HS-27A (cell line): ENCODE measurements around the gene STK38L.
A peak's percentile ranks its signal among the peaks of the same experiment; 100 is the strongest.

Experiments
- DNase-seq: peaks from one replicate; pipeline ENCODE4 v3.0.0-alpha.2; 2012; ENCODE audit warnings: low read depth, missing footprints

STK38L gene

DNA sequence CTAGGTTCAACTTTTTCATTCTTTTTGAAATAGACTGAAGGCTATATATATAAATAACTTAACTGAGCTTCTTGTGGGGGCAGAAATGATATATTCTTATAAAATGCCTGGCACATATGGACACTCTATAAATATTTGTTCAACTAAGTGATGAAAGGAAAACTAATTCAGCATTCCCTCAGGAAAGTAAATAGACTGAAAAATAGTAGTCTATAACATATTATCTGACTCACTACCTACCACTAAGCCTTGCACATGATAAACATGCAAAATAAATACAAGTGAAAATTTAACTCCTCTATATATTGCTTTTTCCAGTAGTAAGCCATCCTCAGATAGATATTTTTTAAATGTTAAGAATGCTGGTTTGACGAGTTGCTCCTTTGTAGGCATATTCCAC lies 72.9 kb downstream of the STK38L start:
- DNase-seq: no peak

DNA sequence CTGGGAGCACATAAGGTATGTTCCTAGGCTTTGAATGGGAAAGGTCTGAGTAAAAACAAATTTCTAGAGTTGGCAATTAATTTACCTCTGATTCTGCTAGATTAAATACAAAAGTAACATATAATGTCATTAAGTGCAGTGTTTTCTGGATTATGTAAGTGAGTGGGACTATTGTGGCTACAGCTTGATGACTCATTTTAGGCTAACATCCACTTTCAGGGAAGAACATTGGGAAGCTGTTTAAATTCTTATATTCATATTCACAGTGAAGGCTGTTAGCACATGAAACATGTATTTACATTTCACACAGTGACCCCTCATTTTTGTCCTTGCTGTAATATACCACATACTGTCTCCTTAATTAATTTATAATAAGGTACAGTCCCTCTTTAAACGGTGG lies 75.3 kb downstream of the STK38L start:
- no peak for DNase-seq

DNA sequence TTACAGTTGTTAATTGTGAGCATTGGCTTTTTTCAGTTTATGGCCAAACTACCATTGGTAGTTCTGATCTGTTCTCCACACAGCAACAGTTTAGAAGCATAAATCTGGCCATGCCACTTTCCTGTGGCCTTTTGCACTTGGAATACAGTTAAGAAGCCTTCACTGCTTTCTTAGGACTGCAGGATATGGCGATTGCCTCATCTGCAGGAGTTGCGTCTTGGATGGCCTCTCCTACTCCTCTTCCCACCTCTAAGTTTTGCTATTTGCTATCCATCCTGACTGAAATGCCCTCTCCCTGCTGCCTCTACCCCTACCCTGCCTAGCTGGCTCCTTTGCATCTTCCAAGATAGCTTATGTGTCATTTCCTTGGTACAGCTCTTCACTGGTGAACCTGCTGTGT lies 75.8 kb downstream of the STK38L start:
- DNase-seq: no peak

DNA sequence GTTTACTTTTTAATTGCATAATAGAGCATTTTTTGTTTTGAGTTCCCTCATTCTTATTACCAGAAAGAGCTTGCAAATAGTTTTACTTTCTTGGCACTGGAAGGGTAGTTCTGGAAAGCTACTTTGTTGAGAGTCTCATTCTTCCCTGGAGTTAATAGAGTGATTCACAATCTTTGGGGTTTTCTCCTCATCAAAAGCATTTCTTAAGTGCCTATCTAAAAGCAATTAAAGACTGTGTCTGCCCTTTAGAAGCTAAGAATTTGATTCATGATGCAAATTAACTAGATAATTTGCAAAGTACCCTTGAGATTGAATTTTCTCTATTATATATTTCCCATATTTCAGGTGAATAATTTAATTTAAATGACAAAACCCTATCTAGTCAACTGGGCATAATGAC lies 80.4 kb downstream of the STK38L start:
- DNase-seq: no peak

DNA sequence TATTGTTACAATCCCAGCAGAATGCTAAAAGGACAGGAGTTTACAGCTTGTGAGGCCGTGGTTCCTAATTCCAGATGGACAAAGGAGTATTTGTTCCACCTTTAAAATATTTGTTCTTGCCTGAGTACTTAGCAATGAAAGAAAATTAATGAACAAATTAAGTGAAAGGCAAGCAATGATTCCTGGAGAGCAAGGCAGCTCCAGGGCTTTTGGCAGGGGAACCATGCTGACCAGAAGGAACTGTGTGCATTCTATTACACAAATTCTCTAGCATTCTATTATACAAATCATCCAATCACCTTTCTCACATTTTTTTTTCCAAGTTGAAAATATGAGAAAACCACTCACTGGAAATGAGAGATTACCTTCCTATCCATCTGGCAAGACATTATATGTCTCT lies 86.8 kb downstream of the STK38L start:
- DNase-seq: no peak

DNA sequence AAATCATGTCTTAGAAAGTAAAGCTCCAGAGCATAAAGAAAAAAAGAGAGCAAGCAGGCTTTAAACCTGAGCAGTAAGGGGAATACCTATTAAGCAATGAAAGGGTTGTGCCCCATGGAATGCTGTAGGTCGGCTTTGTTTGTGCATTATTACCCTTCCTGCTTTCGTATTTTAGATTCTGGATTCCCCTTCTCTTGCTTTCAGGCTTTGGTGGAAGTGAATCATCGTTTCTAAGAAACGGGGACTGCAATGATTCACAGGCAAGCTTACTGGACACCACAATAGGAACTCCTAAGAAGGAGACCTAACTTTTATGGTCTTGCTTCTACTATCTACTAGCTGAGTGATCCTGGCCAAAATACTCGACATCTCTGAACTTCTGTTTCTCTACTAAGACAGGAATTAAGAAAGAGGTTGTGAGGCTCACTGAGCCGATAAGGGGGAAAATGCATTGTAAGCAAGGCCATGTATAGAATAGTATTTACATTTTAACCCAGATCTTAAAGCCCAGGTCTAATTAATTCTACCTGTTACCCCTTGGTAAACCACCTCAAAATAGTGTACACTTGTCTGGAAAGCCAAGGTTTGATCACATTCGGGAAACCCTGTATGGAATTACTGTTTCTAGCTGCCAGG lies 87.3 kb downstream of the STK38L start:
- DNase-seq: peak; percentile 82

DNA sequence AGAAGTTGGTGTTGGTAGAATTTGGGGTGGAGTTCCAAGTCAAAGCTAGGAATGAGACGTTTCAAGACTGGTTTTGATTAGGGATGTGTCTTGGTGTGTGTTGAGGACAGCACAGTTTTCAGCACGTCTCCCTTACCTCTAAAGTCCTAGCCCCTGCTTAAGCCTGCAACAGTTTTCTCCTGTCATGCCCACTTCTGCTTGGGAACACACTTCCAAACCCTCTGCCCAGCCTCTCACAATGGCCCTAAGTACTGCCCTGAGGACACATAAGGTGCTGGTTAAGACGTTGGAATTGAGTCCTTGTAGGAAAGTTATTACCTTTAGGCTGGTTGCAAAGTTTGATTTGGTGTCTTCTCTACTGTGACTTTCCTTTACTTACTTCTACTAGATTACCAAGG lies 87.8 kb downstream of the STK38L start:
- DNase-seq: no peak

DNA sequence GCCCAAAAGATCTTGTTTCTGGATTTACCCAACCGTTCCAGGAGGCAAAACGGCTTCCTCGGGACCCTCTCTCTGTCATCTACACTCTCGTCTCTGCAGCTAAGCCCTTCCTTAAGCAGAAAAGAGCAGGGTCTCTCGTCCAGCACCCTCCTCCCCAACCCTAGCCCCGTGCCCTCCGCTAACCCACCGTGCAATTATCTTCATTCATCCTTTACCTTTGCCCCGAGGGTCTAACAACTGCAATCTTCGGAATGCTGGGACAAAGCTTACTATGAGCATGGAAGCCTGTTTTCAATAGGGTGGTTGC lies 88.3 kb downstream of the STK38L start:
- no peak for DNase-seq

DNA sequence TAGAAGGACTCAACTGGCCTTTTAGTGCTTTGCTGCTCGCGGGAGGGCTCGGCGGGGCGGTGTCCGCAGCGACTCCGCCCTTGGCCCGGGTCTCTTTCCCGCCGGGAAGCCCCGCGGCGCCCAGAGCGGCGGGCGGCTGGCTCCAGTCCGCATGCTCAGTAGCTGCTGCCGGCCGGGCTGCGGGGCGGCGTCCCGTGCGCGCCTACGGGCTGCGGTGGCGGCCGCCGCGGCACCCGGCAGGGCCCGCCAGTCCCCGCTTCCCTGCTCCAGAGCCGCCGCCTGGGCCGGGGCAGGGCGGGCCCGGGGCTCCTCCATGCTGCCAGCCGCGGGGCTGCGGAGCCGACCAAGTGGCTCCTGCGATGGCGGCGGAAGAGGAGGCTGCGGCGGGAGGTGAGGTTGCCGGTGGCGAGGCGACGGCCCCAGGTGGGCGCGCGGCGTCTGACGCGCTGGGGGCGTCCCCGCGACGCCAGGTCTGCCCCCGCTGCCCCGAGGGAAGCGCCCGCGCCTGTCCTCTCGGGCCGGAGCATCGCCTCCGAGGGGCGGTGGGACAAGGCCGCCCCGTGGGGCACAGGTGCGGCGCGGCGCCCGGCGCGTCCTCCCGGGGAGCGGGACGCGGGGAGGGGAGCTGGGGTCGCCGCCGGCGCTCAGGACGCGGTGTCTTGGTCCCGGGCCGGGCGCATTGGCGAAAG lies 88.8 kb downstream of the STK38L start, which contains the start of gene BMAL2:
BMAL2 (plus strand) TSS at position 123 of the 689 bp plus-strand sequence; CDS start at position 360, 237 bp downstream.
- DNase-seq: peak; percentile 41

DNA sequence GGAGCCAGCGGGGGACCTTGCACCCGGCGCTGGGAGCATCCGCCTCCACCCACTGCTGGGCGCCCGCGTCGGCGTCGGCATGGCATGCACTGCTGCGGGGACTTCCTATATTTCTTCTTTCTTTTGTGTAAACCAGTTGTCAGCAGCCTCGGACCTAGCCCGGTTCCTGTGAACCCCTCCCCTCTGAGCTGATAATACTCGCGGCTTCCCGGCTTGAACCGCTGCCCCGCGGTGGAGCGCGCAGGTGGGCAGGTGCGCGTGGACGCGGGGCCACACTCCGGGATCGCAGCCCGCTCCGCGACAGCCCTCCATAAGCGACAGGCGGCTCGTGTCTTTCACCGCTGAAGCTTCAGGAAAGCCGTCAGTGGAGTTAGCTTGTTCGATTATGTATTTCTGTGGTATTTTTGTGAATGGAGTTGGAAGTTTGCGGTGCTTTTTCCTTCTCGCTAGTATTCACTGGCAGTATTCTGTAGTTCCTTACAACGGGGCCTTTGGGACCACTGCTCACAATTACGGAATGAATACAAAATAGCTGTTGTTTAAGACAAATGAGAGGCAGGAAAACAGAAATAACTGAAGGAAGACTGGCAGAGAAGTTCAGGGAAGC lies 89.4 kb downstream of the STK38L start:
- DNase-seq: no peak

DNA sequence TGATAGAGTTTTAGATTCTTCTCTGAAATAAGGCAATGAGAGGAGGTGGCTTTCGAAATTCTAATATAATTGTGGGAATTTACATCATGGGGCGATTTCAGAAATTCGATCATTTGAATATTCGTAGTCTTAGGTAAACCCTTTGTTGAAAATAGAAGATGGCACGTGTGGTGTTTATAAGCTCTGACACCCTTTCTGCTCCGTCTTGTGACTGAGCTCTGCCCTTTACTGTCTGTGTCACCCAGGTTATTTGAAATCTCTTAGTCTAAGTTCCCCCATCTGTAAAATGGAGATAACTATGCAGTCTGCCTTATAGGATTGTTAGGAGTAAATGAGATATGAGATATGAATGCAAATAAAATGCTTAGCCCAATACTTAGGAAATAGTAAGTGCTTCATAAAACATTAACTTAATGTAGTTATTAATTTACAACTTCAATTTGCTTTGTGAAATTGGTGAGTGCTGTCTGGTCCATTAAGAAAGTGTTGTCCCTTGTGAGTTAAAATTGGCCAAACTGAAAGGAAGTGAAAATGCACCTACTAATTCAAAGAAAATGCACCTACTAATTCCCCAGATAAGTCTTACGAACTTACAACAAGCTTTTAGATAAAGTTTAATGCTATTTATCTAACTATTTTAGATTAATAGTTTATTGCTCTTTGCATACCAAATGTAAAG lies 90.1 kb downstream of the STK38L start:
- no peak for DNase-seq

DNA sequence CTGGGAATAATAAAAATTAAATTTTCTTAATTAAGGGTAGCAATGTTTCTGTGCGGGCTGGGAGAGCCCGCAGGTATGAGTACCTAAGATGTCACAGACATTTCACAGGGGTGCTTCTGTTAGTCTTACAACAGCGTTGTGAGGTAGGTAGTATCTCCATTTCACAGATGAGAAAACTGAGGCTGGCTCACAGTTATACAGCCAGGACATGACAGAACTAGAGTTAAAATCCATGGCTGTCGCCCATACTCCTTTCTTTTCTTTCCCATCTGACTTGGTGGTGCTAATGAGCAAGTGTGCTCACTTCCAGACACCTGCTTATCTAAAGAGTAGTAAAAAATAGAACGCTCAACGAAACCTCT lies 90.6 kb downstream of the STK38L start:
- DNase-seq: no peak

DNA sequence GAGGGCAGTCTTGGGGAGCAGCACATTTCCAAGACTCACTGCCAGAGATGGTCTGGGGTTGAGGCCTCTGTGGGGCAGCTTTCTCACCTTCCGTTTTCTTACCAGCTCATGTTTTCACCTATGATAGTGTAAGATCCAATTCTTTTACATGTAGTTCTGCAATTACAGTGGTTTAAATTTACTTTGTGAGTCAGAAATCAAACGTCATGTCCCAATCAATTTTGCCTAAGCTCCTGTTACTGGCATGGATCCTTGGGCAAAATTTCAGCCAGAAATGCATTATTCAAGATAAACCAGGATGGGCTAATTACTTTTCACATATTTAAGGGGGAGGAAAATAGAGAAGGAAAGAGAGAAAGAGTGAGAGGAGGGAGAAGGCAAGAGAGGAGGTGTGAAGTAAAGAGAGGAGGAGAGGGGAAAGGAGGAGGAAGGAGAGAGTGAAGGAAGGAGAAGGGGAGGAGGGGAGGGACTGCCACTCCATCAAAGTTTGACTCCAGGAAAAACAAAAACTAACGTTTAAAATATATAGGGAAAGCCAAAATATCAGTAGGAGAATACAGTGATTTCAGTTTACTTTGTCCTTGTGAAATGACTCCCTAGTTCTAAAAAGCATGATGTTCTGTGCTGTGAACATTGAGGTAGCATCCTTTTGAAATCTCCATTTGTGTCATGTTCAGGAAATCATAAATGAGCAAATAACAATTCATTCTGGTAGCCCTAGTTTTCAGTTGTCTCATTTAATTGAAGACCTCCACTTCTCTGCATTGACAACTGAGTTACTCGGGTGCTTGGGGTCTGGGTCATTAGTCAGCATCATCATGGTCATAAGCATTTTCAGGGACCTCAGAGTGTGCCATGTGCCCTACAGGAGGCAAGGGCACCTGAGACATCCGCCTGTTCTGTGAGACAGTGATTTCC lies 91.5 kb downstream of the STK38L start:
- DNase-seq: no peak

DNA sequence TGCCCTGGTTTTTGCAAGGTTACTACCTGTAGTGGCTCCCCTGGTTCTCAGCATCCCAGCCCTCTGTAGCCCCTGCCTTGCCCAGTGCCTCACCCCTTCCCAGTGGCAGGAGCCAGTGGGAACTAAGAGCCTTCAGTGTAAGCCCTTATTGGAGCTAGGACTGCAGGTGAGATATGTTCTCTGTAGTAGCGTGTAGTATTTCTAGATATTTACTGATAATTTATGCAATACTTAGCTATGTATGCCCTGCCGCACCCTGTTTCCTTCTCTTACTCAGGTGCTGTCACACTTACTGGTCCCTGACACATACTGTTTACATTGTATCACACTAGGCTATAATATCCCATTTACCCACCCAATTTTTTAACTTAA lies 92.2 kb downstream of the STK38L start:
- no peak for DNase-seq

DNA sequence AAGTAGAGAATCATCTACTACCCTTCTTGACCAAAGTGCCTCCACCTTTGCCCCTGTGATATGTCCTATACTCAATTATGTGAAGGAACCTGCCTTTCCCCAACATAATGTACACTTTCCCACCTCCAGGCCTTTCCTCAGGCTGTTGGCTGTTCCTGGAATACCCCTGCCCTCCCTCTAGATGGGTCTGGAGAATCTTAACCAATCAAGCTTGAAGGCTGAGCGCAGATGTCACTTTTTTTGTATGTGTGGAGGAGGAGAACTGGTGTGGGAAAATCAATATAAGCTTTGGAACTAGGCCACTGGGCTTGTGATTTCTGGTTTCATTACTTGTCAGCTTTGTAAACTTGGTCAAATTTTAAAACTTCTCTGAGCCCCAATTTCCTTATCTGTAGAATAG lies 93.3 kb downstream of the STK38L start:
- DNase-seq: no peak

DNA sequence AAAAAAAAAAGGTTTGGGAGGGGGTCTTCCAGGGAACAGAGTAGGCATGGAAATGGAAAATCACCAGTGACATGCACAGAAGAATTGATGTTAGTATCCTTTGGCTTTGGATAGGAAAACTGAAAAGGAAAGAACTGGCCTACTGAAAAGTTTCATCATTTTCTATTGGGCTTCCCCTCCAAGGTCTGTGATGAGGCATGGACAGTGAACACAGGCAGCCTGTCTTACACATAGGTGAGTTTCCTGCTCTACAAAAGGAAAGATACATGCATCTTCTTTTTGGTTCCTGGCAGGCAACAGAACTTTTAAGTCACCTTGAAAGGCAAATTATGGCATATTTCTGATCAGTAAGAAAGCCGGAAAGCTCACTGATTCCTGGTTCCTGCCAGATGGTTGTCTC lies 94.4 kb downstream of the STK38L start:
- DNase-seq: no peak

DNA sequence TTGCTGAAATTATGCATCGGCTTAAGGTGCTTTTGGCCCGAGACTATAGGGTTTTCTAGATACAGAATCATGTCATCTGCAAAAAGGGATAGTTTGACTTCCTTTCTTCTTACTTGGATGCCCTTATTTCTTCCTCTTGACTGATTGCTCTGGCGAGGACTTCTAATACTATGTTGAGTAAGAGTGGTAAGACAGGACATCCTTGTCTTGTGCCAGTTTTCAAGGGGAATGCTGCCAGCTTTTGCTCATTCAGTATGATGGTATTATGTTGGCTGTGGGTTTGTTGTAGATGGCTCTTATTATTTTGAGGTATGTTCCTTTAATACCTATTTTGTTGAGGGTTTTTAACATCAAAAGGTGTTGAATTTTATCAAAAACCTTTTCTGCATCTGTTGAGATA lies 96.9 kb downstream of the STK38L start:
- DNase-seq: no peak

DNA sequence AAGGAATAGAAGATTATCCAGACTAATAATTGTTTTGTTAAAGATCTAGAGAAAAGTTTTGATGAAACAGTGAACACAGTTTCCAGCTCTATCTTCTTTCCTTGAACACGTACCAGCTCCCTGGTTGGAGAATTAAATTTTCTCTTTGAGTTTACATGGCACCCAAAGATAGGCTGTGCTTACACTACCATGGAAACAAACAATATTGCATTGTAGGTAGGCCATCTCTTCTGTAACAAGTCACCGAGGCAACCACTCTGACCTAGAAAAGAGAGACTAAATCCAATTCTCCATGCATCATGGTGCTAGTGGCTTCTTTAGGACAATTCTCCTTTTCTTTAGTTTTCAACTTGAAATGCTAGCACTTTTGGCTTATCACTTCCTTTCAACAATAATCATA lies 98.5 kb downstream of the STK38L start:
- no peak for DNase-seq

DNA sequence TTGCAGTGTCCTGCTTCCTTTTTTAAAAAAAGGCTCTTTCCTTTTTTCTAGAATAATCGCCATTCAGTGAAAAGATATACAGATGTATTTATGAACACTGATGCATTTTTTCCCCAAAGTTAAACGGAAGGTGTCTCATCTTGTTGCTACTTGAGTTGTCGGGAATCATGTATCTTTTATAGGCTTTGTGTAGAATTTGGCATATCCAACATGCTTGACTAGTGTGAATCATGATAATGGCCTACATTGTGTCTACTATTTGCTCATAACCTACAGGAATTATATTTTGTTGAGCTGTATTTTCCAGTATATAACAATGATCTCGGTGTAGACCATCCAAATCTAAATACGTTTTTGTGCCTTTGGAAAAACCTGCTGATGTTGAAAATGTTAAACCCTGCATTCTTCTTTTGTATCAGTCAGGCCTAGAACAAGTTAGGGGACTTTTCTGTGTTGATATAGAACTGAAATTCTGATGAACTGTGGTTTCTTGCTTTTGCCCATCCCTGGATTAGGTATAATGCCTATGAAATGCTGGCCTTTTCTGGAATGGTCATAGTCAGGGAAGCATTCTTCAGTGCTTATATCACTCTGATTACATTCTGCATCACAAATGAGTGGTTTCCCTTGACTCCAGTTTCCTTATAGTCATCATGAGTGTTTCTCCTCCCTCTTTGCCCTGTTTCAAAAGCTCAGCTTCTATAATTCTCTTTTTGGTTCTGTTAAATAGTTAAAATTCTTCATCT lies 99.3 kb downstream of the STK38L start:
- peak; percentile 94 for DNase-seq

DNA sequence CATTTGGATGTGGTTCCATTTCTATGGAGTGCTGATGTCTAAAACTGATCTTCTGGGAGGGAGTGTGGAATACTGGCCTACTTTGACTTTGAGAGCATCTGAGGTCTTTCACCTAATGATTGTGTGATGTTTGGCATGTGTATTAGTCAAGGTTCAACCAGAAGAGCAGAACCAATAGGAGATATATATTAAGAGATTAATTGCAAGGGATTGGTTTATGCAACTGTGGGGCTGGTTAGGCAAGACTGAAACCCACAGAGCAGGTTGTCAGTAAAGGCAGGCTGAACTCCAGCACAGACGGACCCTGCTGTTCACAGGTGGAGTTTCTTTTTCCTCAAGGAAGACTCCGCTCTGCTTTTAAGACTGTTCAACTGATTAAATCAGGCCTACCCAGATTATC lies 100.2 kb downstream of the STK38L start:
- DNase-seq: no peak

DNA sequence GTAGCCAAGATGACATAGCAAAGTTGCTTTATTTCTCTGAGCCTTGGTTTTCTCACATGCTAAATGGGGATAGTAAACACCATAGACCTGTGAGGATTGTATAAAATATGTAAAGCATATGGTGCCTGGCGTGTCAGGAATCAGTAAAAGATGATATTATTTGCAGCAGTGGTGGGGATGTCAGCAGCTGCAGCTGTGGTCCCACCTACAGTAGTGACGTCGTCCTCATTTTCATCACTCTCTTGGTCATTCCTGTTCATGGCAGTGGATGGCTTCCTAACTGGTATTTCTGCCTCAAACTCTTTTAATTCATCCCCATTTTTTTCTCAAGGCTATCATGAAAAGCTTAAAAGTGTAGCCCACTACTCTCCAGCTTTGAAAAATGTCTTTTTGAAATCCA lies 100.7 kb downstream of the STK38L start:
- DNase-seq: no peak

DNA sequence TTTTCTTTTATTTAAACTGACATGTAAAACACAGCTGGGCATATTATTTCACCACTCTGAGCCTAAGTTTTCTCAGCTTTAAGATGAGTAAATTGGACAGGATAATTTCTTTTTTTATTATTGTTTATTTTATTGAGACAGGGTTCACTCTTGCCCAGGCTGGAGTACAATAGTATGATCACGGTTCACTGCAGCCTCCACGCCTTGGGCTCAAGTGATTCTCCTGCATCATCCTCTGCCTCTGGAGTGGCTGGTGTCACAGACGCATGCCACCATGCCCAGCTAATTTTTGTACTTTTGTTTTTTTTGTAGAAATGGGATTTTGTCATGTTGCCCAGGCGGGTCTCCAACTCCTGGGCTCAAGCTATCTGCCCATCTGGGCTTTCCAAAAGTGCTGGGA lies 101.3 kb downstream of the STK38L start:
- no peak for DNase-seq
